Measurements from ENCODE around the gene TNS3. TPM values are rescaled to one million over a fixed set of nuclear protein-coding genes. Genes with fewer than 3 reads are reported as not detected.

Gene TNS3
- polyA plus RNA-seq, 3 donors, result 5.2 to 30.3 (median 7.9) TPM

GRCh38 chr7:47298636-47299035 is 283.3 kb downstream of the TNS3 start:
- no peak overlapping the region for H3K9ac ChIP-seq (ENCODE audit: insufficient read depth, low read length, poor library complexity, severe bottlenecking)
- H3K4me3 ChIP-seq (replicated peaks in 1 of 3; ENCODE audit: low read depth in 2 of 3, low read length in 3 of 3), result no peak overlapping the region
- no peak for TF ChIP-seq CTCF (IDR thresholded peaks at IDR 0.05)
- intact Hi-C loops (cut with micrococcal nuclease), result no loop called here
- no peaks in the 10 kb centered on the region for H3K79me2 ChIP-seq (ENCODE audit: insufficient read depth, low read length)
- peaks cover 80 to 93% of the 10 kb centered on the region in 2 donors for H3K36me3 Mint-ChIP-seq
- DNase-seq, result no peak
- H3K27me3 ChIP-seq (ENCODE audit: control insufficient read depth in 2 of 2, insufficient read depth in 2 of 2, low read length in 2 of 2), result no peaks in the 10 kb centered on the region
- peaks cover 92 to 100% of the 10 kb centered on the region in 2 donors for H3K36me3 ChIP-seq (replicated peaks in 1 of 2; ENCODE audit: control insufficient read depth in 1 of 2, insufficient read depth in 2 of 2, low read length in 2 of 2)
- H3K4me1 ChIP-seq (ENCODE audit: control insufficient read depth in 1 of 2, insufficient read depth in 2 of 2, low read length in 2 of 2), result no peaks in the 10 kb centered on the region
- H3K9me3 Mint-ChIP-seq, result no peaks in the 10 kb centered on the region
- no peak overlapping the region for H3K4me3 Mint-ChIP-seq
- no peak overlapping the region for H2AFZ ChIP-seq (ENCODE audit: insufficient read depth, low read depth, low read length, poor library complexity, severe bottlenecking)
- H3K4me2 ChIP-seq (replicated peaks; ENCODE audit: extremely low read depth, low read length, poor library complexity, severe bottlenecking), result no peak overlapping the region
- no peaks in the 10 kb centered on the region for H3K4me1 Mint-ChIP-seq
- H3K27ac Mint-ChIP-seq, result no peak overlapping the region
- H4K20me1 ChIP-seq (ENCODE audit: insufficient read depth, low read length), result peaks cover 5% of the 10 kb centered on the region
- WGBS (ENCODE audit: insufficient coverage), result 95% methylated on average over 12 of the region's 12 CpGs
- no peak overlapping the region for H3K27ac ChIP-seq (ENCODE audit: low read depth in 1 of 2, low read length in 2 of 2)
- H3K9me3 ChIP-seq (replicated peaks in 1 of 2; ENCODE audit: control insufficient read depth in 1 of 2, insufficient read depth in 1 of 2, low read length in 2 of 2), result no peaks in the 10 kb centered on the region
- H3K27me3 Mint-ChIP-seq (ENCODE audit: low read depth in 3 of 3), result peaks cover 0 to 1% (median 0%) of the 10 kb centered on the region in 3 donors

GRCh38 chr7:47297120-47297519 is 284.8 kb downstream of the TNS3 start:
- no peak for DNase-seq
- peaks cover 90 to 100% of the 10 kb centered on the region in 2 donors for H3K36me3 ChIP-seq (replicated peaks in 1 of 2; ENCODE audit: control insufficient read depth in 1 of 2, insufficient read depth in 2 of 2, low read length in 2 of 2)
- Mint-ChIP-seq H3K4me3 (no peak overlapping the region), H3K9me3 (no peaks in the 10 kb centered on the region), H3K4me1 (peaks cover 6% of the 10 kb centered on the region), H3K36me3 (peaks cover 83 to 92% of the 10 kb centered on the region in 2 donors), H3K27me3 (ENCODE audit: low read depth in 3 of 3) (peaks cover 0 to 1% (median 0%) of the 10 kb centered on the region in 3 donors), H3K27ac (no peak overlapping the region)
- H2AFZ ChIP-seq (ENCODE audit: insufficient read depth, low read depth, low read length, poor library complexity, severe bottlenecking), result no peak overlapping the region
- peaks cover 5% of the 10 kb centered on the region for H4K20me1 ChIP-seq (ENCODE audit: insufficient read depth, low read length)
- H3K4me3 ChIP-seq (replicated peaks in 1 of 3; ENCODE audit: low read depth in 2 of 3, low read length in 3 of 3), result no peak overlapping the region
- 100% methylated on average over 5 of the region's 8 CpGs for WGBS (ENCODE audit: insufficient coverage)
- no peak overlapping the region for H3K4me2 ChIP-seq (replicated peaks; ENCODE audit: extremely low read depth, low read length, poor library complexity, severe bottlenecking)
- no peaks in the 10 kb centered on the region for H3K27me3 ChIP-seq (ENCODE audit: control insufficient read depth in 2 of 2, insufficient read depth in 2 of 2, low read length in 2 of 2)
- intact Hi-C loops (cut with micrococcal nuclease), result no loop called here
- no peaks in the 10 kb centered on the region for H3K9me3 ChIP-seq (replicated peaks in 1 of 2; ENCODE audit: control insufficient read depth in 1 of 2, insufficient read depth in 1 of 2, low read length in 2 of 2)
- no peak overlapping the region for H3K9ac ChIP-seq (ENCODE audit: insufficient read depth, low read length, poor library complexity, severe bottlenecking)
- TF ChIP-seq CTCF (IDR thresholded peaks at IDR 0.05), result no peak
- no peak overlapping the region for H3K27ac ChIP-seq (ENCODE audit: low read depth in 1 of 2, low read length in 2 of 2)
- no peaks in the 10 kb centered on the region for H3K79me2 ChIP-seq (ENCODE audit: insufficient read depth, low read length)
- H3K4me1 ChIP-seq (ENCODE audit: control insufficient read depth in 1 of 2, insufficient read depth in 2 of 2, low read length in 2 of 2), result peaks cover 0 to 3% of the 10 kb centered on the region in 2 donors

All from CD14-positive monocyte (primary cell).